ENCODE measurements around the gene ZNF630. TPM values are rescaled to one million over a fixed set of nuclear protein-coding genes. Genes with fewer than 3 reads are reported as not detected.
"Not testable (repeated sequence)": the region's sequence is repeated elsewhere in the genome, so short reads cannot be mapped to it uniquely, and the experiment has no call there.

The ZNF630 gene
- total RNA-seq, 1 donor from 2014 or later = 1.7 TPM

DNA sequence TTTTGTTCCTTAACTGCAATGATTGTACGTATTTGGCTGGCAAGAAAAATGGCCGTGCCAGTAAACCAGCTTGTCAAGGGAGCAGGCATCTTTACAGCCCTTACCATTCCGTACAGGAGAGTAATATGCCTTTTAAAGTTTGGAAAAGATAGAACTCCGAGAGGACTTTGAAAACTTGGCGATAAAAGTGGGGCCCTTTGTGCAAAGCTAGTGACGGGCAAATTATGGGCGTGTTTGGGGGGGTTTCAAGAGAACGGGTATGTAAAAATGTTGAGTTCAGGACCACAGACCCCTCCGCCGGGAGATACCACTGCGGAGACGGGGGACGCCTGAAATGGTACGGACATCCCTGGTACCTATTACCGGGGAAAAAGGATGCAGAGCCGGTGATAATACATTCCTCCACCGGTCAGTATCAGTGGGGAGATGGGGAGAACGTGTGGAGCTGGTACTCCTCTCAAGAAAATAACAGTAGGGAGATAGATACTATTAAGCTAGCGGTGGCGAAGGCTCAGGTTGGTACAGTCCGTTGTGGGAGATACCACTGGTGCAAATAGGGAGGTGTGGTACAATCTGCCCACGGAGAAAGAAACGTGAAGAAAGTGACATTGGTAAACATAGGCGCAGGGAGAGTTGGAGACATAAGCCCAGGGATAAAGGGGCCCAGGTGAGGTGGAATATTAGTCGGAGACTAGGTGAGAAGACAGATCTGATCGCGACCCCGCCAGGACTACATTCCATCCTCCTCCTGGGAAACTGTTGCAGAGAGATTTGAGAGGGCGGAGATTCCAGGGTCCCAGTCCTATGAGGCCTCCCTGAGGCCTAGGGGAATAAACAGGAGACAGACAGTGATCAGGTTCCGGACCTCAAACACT is 50.2 kb downstream of the ZNF630 start:
- TF ChIP-seq, protein P1, sequence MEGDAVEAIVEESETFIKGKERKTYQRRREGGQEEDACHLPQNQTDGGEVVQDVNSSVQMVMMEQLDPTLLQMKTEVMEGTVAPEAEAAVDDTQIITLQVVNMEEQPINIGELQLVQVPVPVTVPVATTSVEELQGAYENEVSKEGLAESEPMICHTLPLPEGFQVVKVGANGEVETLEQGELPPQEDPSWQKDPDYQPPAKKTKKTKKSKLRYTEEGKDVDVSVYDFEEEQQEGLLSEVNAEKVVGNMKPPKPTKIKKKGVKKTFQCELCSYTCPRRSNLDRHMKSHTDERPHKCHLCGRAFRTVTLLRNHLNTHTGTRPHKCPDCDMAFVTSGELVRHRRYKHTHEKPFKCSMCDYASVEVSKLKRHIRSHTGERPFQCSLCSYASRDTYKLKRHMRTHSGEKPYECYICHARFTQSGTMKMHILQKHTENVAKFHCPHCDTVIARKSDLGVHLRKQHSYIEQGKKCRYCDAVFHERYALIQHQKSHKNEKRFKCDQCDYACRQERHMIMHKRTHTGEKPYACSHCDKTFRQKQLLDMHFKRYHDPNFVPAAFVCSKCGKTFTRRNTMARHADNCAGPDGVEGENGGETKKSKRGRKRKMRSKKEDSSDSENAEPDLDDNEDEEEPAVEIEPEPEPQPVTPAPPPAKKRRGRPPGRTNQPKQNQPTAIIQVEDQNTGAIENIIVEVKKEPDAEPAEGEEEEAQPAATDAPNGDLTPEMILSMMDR (IDR thresholded peaks at IDR 0.05; ENCODE audit: unreplicated experiment) = no peak
- peak overlapping the region; percentile 97 for H3K4me3 Mint-ChIP-seq (ENCODE audit: unreplicated experiment)
- DNase-seq (ENCODE audit: low spot score) = peak; percentile 67
- H3K27me3 Mint-ChIP-seq (ENCODE audit: unreplicated experiment) = peaks cover 7% of the 10 kb centered on the region
- no peaks in the 10 kb centered on the region for H3K9me3 Mint-ChIP-seq (ENCODE audit: unreplicated experiment)
- H3K27ac Mint-ChIP-seq (ENCODE audit: unreplicated experiment) = peak overlapping the region; percentile 100
- no peaks in the 10 kb centered on the region for H3K36me3 Mint-ChIP-seq (ENCODE audit: low read depth, unreplicated experiment)
- no peaks in the 10 kb centered on the region for H3K4me1 Mint-ChIP-seq (ENCODE audit: unreplicated experiment)

GRCh38 chrX:48020472-48020871 is 51.0 kb downstream of the ZNF630 start:
- H3K4me3 Mint-ChIP-seq (ENCODE audit: unreplicated experiment); H3K27me3 Mint-ChIP-seq (ENCODE audit: unreplicated experiment); DNase-seq (ENCODE audit: low spot score): not testable (repeated sequence)

GRCh38 chrX:48019892-48020291 is 51.5 kb downstream of the ZNF630 start:
- not testable (repeated sequence) for H3K27ac Mint-ChIP-seq (ENCODE audit: unreplicated experiment); DNase-seq (ENCODE audit: low spot score); H3K4me1 Mint-ChIP-seq (ENCODE audit: unreplicated experiment); H3K36me3 Mint-ChIP-seq (ENCODE audit: low read depth, unreplicated experiment); H3K9me3 Mint-ChIP-seq (ENCODE audit: unreplicated experiment); H3K4me3 Mint-ChIP-seq (ENCODE audit: unreplicated experiment); H3K27me3 Mint-ChIP-seq (ENCODE audit: unreplicated experiment)

More at GRCh38 chrX:48020472-48020871, 51.0 kb downstream of the ZNF630 start:
- H3K4me1 Mint-ChIP-seq (ENCODE audit: unreplicated experiment); H3K9me3 Mint-ChIP-seq (ENCODE audit: unreplicated experiment); H3K27ac Mint-ChIP-seq (ENCODE audit: unreplicated experiment); H3K36me3 Mint-ChIP-seq (ENCODE audit: low read depth, unreplicated experiment): not testable (repeated sequence)

GRCh38 chrX:48016583-48017310 is 54.7 kb downstream of the ZNF630 start:
- not testable (repeated sequence) for H3K27ac Mint-ChIP-seq (ENCODE audit: unreplicated experiment); DNase-seq (ENCODE audit: low spot score); H3K4me1 Mint-ChIP-seq (ENCODE audit: unreplicated experiment); H3K36me3 Mint-ChIP-seq (ENCODE audit: low read depth, unreplicated experiment); H3K4me3 Mint-ChIP-seq (ENCODE audit: unreplicated experiment); H3K9me3 Mint-ChIP-seq (ENCODE audit: unreplicated experiment); H3K27me3 Mint-ChIP-seq (ENCODE audit: unreplicated experiment)

DNA sequence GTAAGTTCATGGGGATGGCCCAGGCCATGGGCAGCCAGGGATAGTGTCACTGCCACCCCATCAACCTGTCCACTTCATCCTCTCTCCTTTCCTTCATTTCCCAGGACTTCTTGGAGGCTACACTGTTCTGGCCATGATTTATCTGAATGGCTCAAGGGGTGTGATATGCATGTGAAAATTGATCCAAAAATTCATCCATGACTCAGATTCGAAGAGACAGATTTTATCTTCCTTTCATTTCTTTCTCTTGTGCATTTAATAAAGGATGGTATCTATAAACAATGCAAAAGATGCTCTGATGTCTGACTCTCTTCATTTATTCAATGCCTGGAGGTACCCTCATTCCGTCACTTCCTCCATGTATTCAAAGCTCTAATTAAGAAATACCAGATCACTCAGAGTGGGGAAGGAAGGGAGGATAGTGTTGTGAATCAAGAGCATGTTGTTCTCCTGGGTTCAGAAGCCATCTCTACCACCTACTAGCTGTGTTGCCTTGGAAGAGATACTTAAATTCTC is 61.9 kb downstream of the ZNF630 start:
- not testable (repeated sequence) for H3K4me1 Mint-ChIP-seq (ENCODE audit: unreplicated experiment); H3K4me3 Mint-ChIP-seq (ENCODE audit: unreplicated experiment); DNase-seq (ENCODE audit: low spot score); H3K36me3 Mint-ChIP-seq (ENCODE audit: low read depth, unreplicated experiment); H3K27ac Mint-ChIP-seq (ENCODE audit: unreplicated experiment); H3K9me3 Mint-ChIP-seq (ENCODE audit: unreplicated experiment); H3K27me3 Mint-ChIP-seq (ENCODE audit: unreplicated experiment)

Other genes with a start within 250 kb of the ZNF630 start
- gene ZNF81, start 234.7 kb downstream of the ZNF630 start, total RNA-seq (ENCODE audit: unreplicated experiment) = 8.8 TPM
- 7.0 TPM for gene ZNF182, start 67.7 kb downstream of the ZNF630 start, total RNA-seq (ENCODE audit: unreplicated experiment)
- gene SPACA5, start 64.7 kb downstream of the ZNF630 start, total RNA-seq (ENCODE audit: unreplicated experiment) = not detected
- gene SPACA5B, start 59.0 kb upstream of the ZNF630 start, total RNA-seq (ENCODE audit: unreplicated experiment) = not detected
- not detected for gene SSX5, start 125.2 kb upstream of the ZNF630 start, total RNA-seq (ENCODE audit: unreplicated experiment)
- not detected for gene SSX1, start 183.8 kb upstream of the ZNF630 start, total RNA-seq (ENCODE audit: unreplicated experiment)